SK-N-SH (cell line): ENCODE measurements around the gene FBXL7. TPM values are rescaled to one million over a fixed set of nuclear protein-coding genes. Genes with fewer than 3 reads are reported as not detected.

Experiments
- CTCF ChIA-PET: fragments of 300-600, 350-600 bp; formaldehyde crosslinking; extraction: SDS; loops from one replicate; lab custom pipeline; 2021; lab: Yijun Ruan, JAX
- POLR2A ChIA-PET: fragments of 350-600 bp; sonication (Branson Sonifier 250); formaldehyde crosslinking; extraction: SDS; loops from one replicate; lab custom pipeline; 2020; ENCODE audit warnings: antibody characterized with exemption, inconsistent platforms; lab: Yijun Ruan, JAX
- DNase-seq: peaks from one replicate; pipeline ENCODE4 v3.0.0; 2012
- H2AFZ ChIP-seq: fragments of 200-600 bp; sonication (generic); 2 replicates; pipeline ENCODE4 v1.8.1; 2016; ENCODE audit warnings: antibody characterized with exemption, mild to moderate bottlenecking, low read depth
- H3F3A ChIP-seq: fragments of 200-600 bp; sonication (generic); replicated peaks from 2 replicates; pipeline ENCODE3; 2016; ENCODE audit warnings: antibody characterized with exemption, mild to moderate bottlenecking; ENCODE audit not compliant: insufficient read depth
- H3K27ac ChIP-seq, 2 experiments: fragments of 200-500 bp in 1 of 2; fragments of 200-600 bp in 1 of 2; sonication (Bioruptor generic) in 1 of 2; sonication (generic), shearing (Covaris generic) in 1 of 2; 2 replicates each; pipeline versions ENCODE4 v1.5.1 to v1.6.1; 2014 to 2016; ENCODE audit warnings: low read depth in 2 of 2, inconsistent platforms in 1 of 2, low read length in 1 of 2, mild to moderate bottlenecking in 1 of 2, mixed read lengths in 1 of 2
- H3K27me3 ChIP-seq: fragments of 200-600 bp; sonication (generic), shearing (Covaris generic); 2 replicates; pipeline ENCODE4 v1.6.1; 2016; ENCODE audit warnings: mixed run types; ENCODE audit not compliant: insufficient read depth
- H3K36me3 ChIP-seq, 2 experiments: fragments of 200-500 bp in 1 of 2; fragments of 200-600 bp in 1 of 2; sonication (Bioruptor generic) in 1 of 2; sonication (generic) in 1 of 2; replicated peaks in 1 of 2; 2 replicates each; pipeline versions ENCODE3 to v1.5.1; 2014 to 2016; ENCODE audit warnings: low read length in 1 of 2, mild to moderate bottlenecking in 1 of 2; ENCODE audit not compliant: insufficient read depth in 2 of 2, control insufficient read depth in 1 of 2
- H3K4me1 ChIP-seq, 2 experiments: fragments of 200-500 bp in 1 of 2; fragments of 200-600 bp in 1 of 2; sonication (Bioruptor generic) in 1 of 2; sonication (generic), shearing (Covaris generic) in 1 of 2; 2 replicates each; pipeline versions ENCODE4 v1.5.1 to v1.6.1; 2014 to 2016; ENCODE audit warnings: low read depth in 1 of 2, low read length in 1 of 2, mixed run types in 1 of 2; ENCODE audit not compliant: insufficient read depth in 2 of 2, control insufficient read depth in 1 of 2
- H3K4me2 ChIP-seq: fragments of 200-600 bp; sonication (generic), shearing (Covaris generic); 2 replicates; pipeline ENCODE4 v1.6.1; 2017; ENCODE audit warnings: mixed run types
- H3K4me3 ChIP-seq, 2 experiments: fragments of 200-500 bp in 1 of 2; fragments of 200-600 bp in 1 of 2; sonication (Bioruptor generic) in 1 of 2; sonication (generic), shearing (Covaris generic) in 1 of 2; 2 replicates each; pipeline versions ENCODE4 v1.5.1 to v1.8.1; 2014 to 2016; ENCODE audit warnings: low read depth in 2 of 2, inconsistent platforms in 1 of 2, low read length in 1 of 2, mild to moderate bottlenecking in 1 of 2, mixed read lengths in 1 of 2, moderate library complexity in 1 of 2
- H3K79me2 ChIP-seq: fragments of 200-600 bp; sonication (generic); 2 replicates; pipeline ENCODE4 v1.8.1; 2017; ENCODE audit warnings: mild to moderate bottlenecking; ENCODE audit not compliant: insufficient read depth
- H3K9ac ChIP-seq: fragments of 200-600 bp; sonication (generic); 2 replicates; pipeline ENCODE4 v1.6.1; 2017; ENCODE audit warnings: mixed run types
- H3K9me2 ChIP-seq: fragments of 200-600 bp; sonication (generic); 2 replicates; pipeline ENCODE4 v1.6.1; 2017; ENCODE audit warnings: mixed run types
- H3K9me3 ChIP-seq: fragments of 200-600 bp; sonication (generic); 2 replicates; pipeline ENCODE4 v1.6.1; 2017; ENCODE audit warnings: mixed run types, mild to moderate bottlenecking, moderate library complexity
- H4K20me1 ChIP-seq: fragments of 200-600 bp; sonication (generic); 2 replicates; pipeline ENCODE4 v1.6.1; 2017; ENCODE audit warnings: mild to moderate bottlenecking, mixed run types; ENCODE audit not compliant: insufficient read depth
- CHD2 ChIP-seq: fragments of 150-350 bp; IDR thresholded peaks from 2 replicates; pipeline ENCODE4 v1.6.1; 2018; ENCODE audit warnings: low read length; ENCODE audit not compliant: partially characterized antibody
- ELF1 ChIP-seq: IDR thresholded peaks from 2 replicates; pipeline ENCODE4 v1.4.0; 2012
- FOSL2 ChIP-seq: IDR thresholded peaks from 2 replicates; pipeline ENCODE4 v1.4.0; 2012; ENCODE audit warnings: low read depth, mild to moderate bottlenecking, moderate library complexity, borderline replicate concordance
- FOXM1 ChIP-seq: IDR thresholded peaks from 2 replicates; pipeline ENCODE4 v1.4.0; 2012; ENCODE audit warnings: low read depth, mild to moderate bottlenecking
- GABPA ChIP-seq: IDR thresholded peaks from 2 replicates; pipeline ENCODE4 v1.4.0; 2012; ENCODE audit warnings: low read depth, mild to moderate bottlenecking
- GATA2 ChIP-seq: sonication (generic); formaldehyde crosslinking; IDR thresholded peaks from 2 replicates; pipeline ENCODE4 v1.5.0; 2020; ENCODE audit warnings: mild to moderate bottlenecking, missing genetic modification reagents
- JUND ChIP-seq: IDR thresholded peaks from 2 replicates; pipeline ENCODE4 v1.4.0; 2012
- MEF2A ChIP-seq: IDR thresholded peaks from 2 replicates; pipeline ENCODE4 v1.4.0; 2012; ENCODE audit warnings: low read depth, borderline replicate concordance
- MXI1 ChIP-seq: IDR thresholded peaks from 2 replicates; pipeline ENCODE4 v1.6.1; 2012; ENCODE audit warnings: mild to moderate bottlenecking, low read depth, low read length, improper control_type of control experiment
- NFIC ChIP-seq: IDR thresholded peaks from 2 replicates; pipeline ENCODE4 v1.4.0; 2012; ENCODE audit warnings: borderline replicate concordance
- NRF1 ChIP-seq: IDR thresholded peaks from 2 replicates; pipeline ENCODE4 v1.6.1; 2012; ENCODE audit warnings: low read depth, mild to moderate bottlenecking, low read length
- RAD21 ChIP-seq: IDR thresholded peaks from 2 replicates; pipeline ENCODE4 v1.6.1; 2012; ENCODE audit warnings: mild to moderate bottlenecking, low read length
- TAF1 ChIP-seq: IDR thresholded peaks from 2 replicates; pipeline ENCODE4 v1.6.1; 2012; ENCODE audit warnings: low read depth, mild to moderate bottlenecking, low read length, moderate library complexity, borderline replicate concordance
- TCF12 ChIP-seq: IDR thresholded peaks from 2 replicates; pipeline ENCODE4 v1.4.0; 2012
- TEAD4 ChIP-seq: IDR thresholded peaks from 2 replicates; pipeline ENCODE4 v1.4.0; 2012; ENCODE audit warnings: mild to moderate bottlenecking, borderline replicate concordance; ENCODE audit not compliant: insufficient read depth
- USF1 ChIP-seq: IDR thresholded peaks from 2 replicates; pipeline ENCODE4 v1.4.0; 2012; ENCODE audit warnings: low read depth, borderline replicate concordance
- WGBS: methylation state at CpG from one replicate; pipeline ENCODE4 v1.1.6; 2017; ENCODE audit warnings: low lambda C conversion rate; 5-methylcytosine and 5-hydroxymethylcytosine counted together
- polyA plus RNA-seq, 3 experiments: library from polyadenylated mRNA; depleted of rRNA; stranded (reverse); fragments of >200 nt; gene quantifications; 2 replicates each; pipeline ENCODE4 v1.2.3, GENCODE V29; 2012
- TF ChIP-seq, protein P1 (sequence below): fragments of 150-350 bp; IDR thresholded peaks from 2 replicates; pipeline ENCODE4 v1.6.1; 2016; ENCODE audit warnings: mild to moderate bottlenecking, low read depth, low read length
- TF ChIP-seq, protein P2 (sequence below): IDR thresholded peaks from 2 replicates; pipeline ENCODE4; 2012

Gene FBXL7
- polyA plus RNA-seq, 1 of the 3 experiments (the other 2 are of a cell fraction), result 7.0 TPM

- TF ChIP-seq NRF1 (no peak), FOSL2 (no peak), TAF1 (no peak), JUND (no peak)
These were observed 240.4 kb downstream of the FBXL7 start (continued) for GRCh38 chr5:15740383-15740782.

GRCh38 chr5:15741591-15741990 lies 241.6 kb downstream of the FBXL7 start:
- H3K4me2 ChIP-seq, result no peak overlapping the region
- TF ChIP-seq TCF12 (no peak), RAD21 (no peak), GATA2 (CRISPR knock-in tag) (no peak), TEAD4 (no peak), USF1 (no peak), GABPA (no peak), MEF2A (no peak), CHD2 (no peak), ELF1 (no peak), MXI1 (no peak), NRF1 (no peak), FOXM1 (no peak), NFIC (no peak)
- TF ChIP-seq, protein P1, sequence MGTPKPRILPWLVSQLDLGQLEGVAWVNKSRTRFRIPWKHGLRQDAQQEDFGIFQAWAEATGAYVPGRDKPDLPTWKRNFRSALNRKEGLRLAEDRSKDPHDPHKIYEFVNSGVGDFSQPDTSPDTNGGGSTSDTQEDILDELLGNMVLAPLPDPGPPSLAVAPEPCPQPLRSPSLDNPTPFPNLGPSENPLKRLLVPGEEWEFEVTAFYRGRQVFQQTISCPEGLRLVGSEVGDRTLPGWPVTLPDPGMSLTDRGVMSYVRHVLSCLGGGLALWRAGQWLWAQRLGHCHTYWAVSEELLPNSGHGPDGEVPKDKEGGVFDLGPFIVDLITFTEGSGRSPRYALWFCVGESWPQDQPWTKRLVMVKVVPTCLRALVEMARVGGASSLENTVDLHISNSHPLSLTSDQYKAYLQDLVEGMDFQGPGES, result no peak
- TF ChIP-seq, protein P2, sequence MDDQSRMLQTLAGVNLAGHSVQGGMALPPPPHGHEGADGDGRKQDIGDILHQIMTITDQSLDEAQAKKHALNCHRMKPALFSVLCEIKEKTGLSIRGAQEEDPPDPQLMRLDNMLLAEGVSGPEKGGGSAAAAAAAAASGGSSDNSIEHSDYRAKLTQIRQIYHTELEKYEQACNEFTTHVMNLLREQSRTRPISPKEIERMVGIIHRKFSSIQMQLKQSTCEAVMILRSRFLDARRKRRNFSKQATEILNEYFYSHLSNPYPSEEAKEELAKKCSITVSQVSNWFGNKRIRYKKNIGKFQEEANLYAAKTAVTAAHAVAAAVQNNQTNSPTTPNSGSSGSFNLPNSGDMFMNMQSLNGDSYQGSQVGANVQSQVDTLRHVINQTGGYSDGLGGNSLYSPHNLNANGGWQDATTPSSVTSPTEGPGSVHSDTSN, result no peak
- TF ChIP-seq, all 33 proteins: peak for 0
- ChIA-PET POLR2A (no interaction called here), CTCF (interaction anchor here (0.6 kb wide), 1 partner anchor 23 kb away, joined by 3 read pairs; no protein-coding TSS in a partner anchor)
- no peaks in the 10 kb centered on the region for H3K9me2 ChIP-seq
- H3K9me3 ChIP-seq, result no peaks in the 10 kb centered on the region
- H3K9ac ChIP-seq, result no peak overlapping the region
- H2AFZ ChIP-seq, result no peak overlapping the region
- no peaks in the 10 kb centered on the region for H3K27me3 ChIP-seq
- peaks cover 0 to 8% of the 10 kb centered on the region in 2 experiments; a peak in 2 of 4 replicates for H3K4me1 ChIP-seq
- peaks cover 7% of the 10 kb centered on the region; the same call in 1 of the 2 replicates for H3K79me2 ChIP-seq
- DNase-seq, result no peak
- H3K4me3 ChIP-seq, result no peak overlapping the region
- no peaks in the 10 kb centered on the region for H4K20me1 ChIP-seq
- no peaks in the 10 kb centered on the region for H3F3A ChIP-seq
- no peak overlapping the region for H3K27ac ChIP-seq
- WGBS, result 71% methylated on average over 5 of the region's 5 CpGs
- no peaks in the 10 kb centered on the region for H3K36me3 ChIP-seq
